Progenitor cell of endocrine pancreas (in vitro differentiated cells): Measurements from ENCODE around the gene GAA. TPM values are rescaled to one million over a fixed set of nuclear protein-coding genes. Genes with fewer than 3 reads are reported as not detected.

Source experiments
- DNase-seq: peaks from one replicate; pipeline ENCODE4 v3.0.0; 2021; ENCODE audit warnings: low spot score; ENCODE audit not compliant: unreplicated experiment
- H3K27ac Mint-ChIP-seq: 2 replicates; pipeline ENCODE4 v1.8.0; 2021; ENCODE audit warnings: mild to moderate bottlenecking, moderate library complexity, mixed read lengths
- H3K27me3 Mint-ChIP-seq: 2 replicates; pipeline ENCODE4 v1.8.0; 2021; ENCODE audit warnings: mixed read lengths
- H3K36me3 Mint-ChIP-seq: 2 replicates; pipeline ENCODE4 v1.8.0; 2022; ENCODE audit warnings: mixed read lengths; ENCODE audit not compliant: insufficient read depth
- H3K4me1 Mint-ChIP-seq: 2 replicates; pipeline ENCODE4 v1.8.0; 2021; ENCODE audit warnings: low read depth, mixed read lengths
- H3K4me3 Mint-ChIP-seq: 2 replicates; pipeline ENCODE4 v1.8.0; 2021; ENCODE audit warnings: low read depth, mild to moderate bottlenecking, moderate library complexity, mixed read lengths
- H3K9me3 Mint-ChIP-seq: 2 replicates; pipeline ENCODE4 v1.8.0; 2021; ENCODE audit warnings: low read depth, mixed read lengths
- CTCF ChIP-seq: fragments of 200-600 bp; sonication (generic); IDR thresholded peaks from one replicate; pipeline ENCODE4 v1.5.0; 2021; ENCODE audit warnings: antibody characterized with exemption, mild to moderate bottlenecking; ENCODE audit not compliant: unreplicated experiment
- total RNA-seq: library from RNA; stranded (reverse); gene quantifications from 2 replicates; pipeline ENCODE4 v1.2.1, GENCODE V29; 2021

The GAA gene
- total RNA-seq, 1 donor from 2014 or later = 37.9 TPM

- no peak for DNase-seq
- peaks cover 9% of the 10 kb centered on the region for H3K27me3 Mint-ChIP-seq
- H3K27ac Mint-ChIP-seq = no peak overlapping the region
- H3K4me3 Mint-ChIP-seq = no peak overlapping the region
- H3K4me1 Mint-ChIP-seq = peaks cover 9% of the 10 kb centered on the region
- H3K36me3 Mint-ChIP-seq = no peaks in the 10 kb centered on the region
- TF ChIP-seq CTCF = no peak
- H3K9me3 Mint-ChIP-seq = no peaks in the 10 kb centered on the region
Measured at GRCh38 chr17:80106176-80106575, 4.8 kb downstream of the GAA start.

- no peak for TF ChIP-seq CTCF
- no peak for DNase-seq
- no peak overlapping the region for H3K4me3 Mint-ChIP-seq
- H3K27me3 Mint-ChIP-seq = peaks cover 9% of the 10 kb centered on the region
- H3K36me3 Mint-ChIP-seq = no peaks in the 10 kb centered on the region
- peaks cover 9% of the 10 kb centered on the region for H3K4me1 Mint-ChIP-seq
- no peaks in the 10 kb centered on the region for H3K9me3 Mint-ChIP-seq
- no peak overlapping the region for H3K27ac Mint-ChIP-seq
Measured at GRCh38 chr17:80106751-80107150, 5.4 kb downstream of the GAA start.

GRCh38 chr17:80107231-80108021 is 6.0 kb downstream of the GAA start:
- H3K9me3 Mint-ChIP-seq = no peaks in the 10 kb centered on the region
- no peak for TF ChIP-seq CTCF
- no peak for DNase-seq
- peaks cover 9% of the 10 kb centered on the region for H3K27me3 Mint-ChIP-seq
- peaks cover 3% of the 10 kb centered on the region for H3K4me1 Mint-ChIP-seq
- no peaks in the 10 kb centered on the region for H3K36me3 Mint-ChIP-seq
- no peak overlapping the region for H3K27ac Mint-ChIP-seq
- no peak overlapping the region for H3K4me3 Mint-ChIP-seq

GRCh38 chr17:80108036-80108971 is 6.9 kb downstream of the GAA start:
- H3K4me1 Mint-ChIP-seq = peaks cover 1% of the 10 kb centered on the region
- no peaks in the 10 kb centered on the region for H3K9me3 Mint-ChIP-seq
- H3K27me3 Mint-ChIP-seq = peaks cover 3% of the 10 kb centered on the region
- no peak for DNase-seq
- no peak overlapping the region for H3K27ac Mint-ChIP-seq
- TF ChIP-seq CTCF = no peak
- H3K4me3 Mint-ChIP-seq = no peak overlapping the region
- no peaks in the 10 kb centered on the region for H3K36me3 Mint-ChIP-seq

GRCh38 chr17:80109066-80109660 is 7.8 kb downstream of the GAA start:
- TF ChIP-seq CTCF = no peak
- Mint-ChIP-seq H3K36me3 (no peaks in the 10 kb centered on the region), H3K27me3 (peaks cover 2% of the 10 kb centered on the region), H3K4me3 (no peak overlapping the region), H3K4me1 (peaks cover 2% of the 10 kb centered on the region), H3K27ac (no peak overlapping the region), H3K9me3 (no peaks in the 10 kb centered on the region)
- no peak for DNase-seq
